COLO829 (cell line): Measurements from ENCODE around the gene DAO.
A peak's percentile ranks its signal among the peaks of the same experiment; 100 is the strongest.
"Not testable (repeated sequence)": the region's sequence is repeated elsewhere in the genome, so short reads cannot be mapped to it uniquely, and the experiment has no call there.

ENCODE experiments used
- DNase-seq: peaks from one replicate; pipeline ENCODE4 v3.0.0; 2012; ENCODE audit warnings: low spot score

The DAO gene

GRCh38 chr12:108879615-108880254 is at the start of gene DAO:
TSS of gene DAO (plus strand) at chr12:108880092. CDS start at chr12:108885007, 4,915 bp downstream.
- DNase-seq, result no peak

GRCh38 chr12:108831309-108831991 is 48.4 kb upstream of the DAO start:
- no peak for DNase-seq

DNA sequence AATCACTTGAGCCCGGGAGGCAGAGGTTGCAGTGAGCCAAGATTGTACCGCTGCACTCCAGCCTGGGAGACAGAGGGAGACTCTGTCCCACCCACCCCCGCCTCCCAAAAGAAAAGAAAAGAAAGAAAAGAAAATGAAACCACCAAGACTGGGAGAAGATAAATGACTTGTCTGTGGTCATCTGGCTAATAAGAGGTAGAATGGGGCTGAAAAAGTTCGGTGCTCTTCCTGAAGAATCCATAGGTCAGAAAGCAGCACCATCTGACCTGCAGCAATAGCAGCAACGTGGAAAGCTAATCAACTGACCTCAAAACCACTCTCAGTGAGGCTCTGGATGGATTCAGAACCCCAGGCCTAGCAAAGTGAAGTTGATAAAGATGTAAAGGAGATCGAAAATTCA is 47.7 kb upstream of the DAO start:
- no peak for DNase-seq

- DNase-seq, result no peak
Measured at GRCh38 chr12:108832730-108833354, 47.0 kb upstream of the DAO start.

DNA sequence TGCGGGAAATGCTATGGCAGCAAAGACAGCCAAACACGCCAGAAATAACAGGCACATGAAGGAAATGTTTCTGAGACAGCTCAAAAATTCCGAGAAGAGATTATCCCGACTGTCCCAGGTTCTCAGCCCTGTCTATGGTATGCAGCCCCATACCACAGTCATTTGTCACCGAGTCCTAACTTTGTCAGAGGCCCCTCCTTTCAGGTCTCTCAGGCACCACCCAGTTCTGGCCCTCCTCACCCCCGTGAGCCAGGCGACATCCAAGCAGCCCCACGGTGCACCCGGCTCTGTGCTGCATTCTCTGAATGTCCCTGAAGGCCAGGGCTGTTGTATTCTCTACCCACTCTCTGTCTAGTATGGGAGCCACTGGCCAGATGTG is 46.5 kb upstream of the DAO start:
- DNase-seq, result no peak

DNA sequence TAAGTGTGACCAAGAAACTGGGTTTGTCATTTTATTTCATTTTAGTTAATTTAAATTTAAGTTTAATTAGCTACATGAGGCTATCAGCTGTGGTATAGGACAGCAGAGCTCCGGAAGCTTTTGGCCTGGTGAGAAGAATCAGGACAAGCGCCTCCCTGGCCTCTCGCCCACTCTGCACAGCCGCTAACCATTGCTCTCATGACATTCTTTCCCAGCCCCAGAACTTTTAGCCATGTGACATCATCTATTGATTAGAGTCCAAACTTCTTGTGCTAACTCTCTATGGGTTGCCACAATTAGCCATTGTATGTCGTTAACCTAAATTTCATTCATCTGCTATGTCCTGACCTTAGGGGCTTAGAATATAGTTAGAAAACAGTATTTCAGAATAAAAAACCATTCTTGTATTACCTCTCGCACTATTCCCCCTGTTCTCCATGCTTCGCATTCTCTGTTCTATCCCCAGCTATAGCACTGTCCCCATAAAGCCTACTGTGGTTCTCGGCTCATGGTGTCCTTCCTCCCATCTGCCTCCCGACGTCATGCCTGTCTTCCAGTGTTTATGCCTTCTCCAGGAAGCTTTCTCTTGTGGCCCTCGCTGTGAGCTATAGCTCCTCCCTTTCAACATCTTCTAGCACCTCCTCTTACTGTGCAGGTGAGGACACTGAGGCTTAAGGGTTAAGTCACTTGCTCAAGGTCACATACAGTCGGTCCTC is 46.0 kb upstream of the DAO start:
- DNase-seq, result no peak

DNA sequence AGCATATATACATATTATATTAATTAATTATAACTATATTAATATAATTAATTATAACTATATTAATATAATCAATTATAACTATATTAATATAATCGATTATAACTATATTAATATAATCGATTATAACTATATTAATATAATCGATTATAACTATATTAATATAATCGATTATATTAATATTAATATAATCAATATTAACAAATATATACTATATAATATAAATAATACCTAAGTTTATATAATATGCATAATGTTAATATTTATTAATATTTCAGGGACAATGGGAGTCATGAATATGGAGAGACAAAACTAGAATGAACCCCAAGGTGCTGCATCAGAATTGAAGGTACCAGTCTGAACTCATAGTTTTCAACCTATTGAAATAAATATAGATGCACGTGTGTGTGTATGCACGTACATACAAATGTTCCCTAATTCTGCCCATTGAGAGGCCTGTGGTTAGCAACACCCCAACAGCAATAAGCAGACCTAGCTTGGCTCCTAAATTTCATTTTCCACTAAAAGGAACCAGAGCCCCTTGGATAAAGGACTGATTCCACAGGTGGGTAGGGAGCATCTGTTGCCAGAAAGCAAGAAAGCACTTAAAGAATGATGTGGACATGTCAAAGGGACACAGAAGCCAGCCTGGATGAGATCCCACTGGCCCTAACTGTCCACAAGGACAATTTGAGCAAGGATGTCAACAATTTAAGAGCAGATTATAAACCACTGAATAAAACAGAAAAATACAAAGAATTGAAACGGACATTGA is 43.8 kb upstream of the DAO start:
- no peak for DNase-seq

GRCh38 chr12:108837239-108837638 is 42.7 kb upstream of the DAO start:
- DNase-seq, result no peak

DNA sequence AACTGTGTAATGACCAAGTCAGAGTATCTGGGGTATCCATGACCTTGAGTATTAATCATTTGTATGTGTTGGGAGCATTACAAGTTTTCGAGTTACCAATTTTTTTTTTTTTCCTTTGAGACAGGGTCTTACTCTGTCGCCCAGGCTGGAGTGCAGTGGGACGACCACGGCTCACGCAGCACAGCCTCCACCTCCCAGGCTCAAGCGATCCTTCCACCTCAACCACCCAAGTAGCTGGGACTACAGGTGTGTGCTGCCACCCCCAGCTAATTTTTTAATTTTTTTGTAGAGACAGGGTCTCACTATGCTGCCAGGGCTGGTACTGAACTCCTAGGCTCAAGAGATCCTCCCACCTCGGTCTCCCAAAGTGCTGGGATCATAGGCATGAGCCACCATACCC is 42.2 kb upstream of the DAO start:
- DNase-seq, result no peak

- DNase-seq, result peak; percentile 93
Measured at GRCh38 chr12:108838194-108839017, 41.5 kb upstream of the DAO start.

- no peak for DNase-seq
Measured at GRCh38 chr12:108839018-108839889, 40.6 kb upstream of the DAO start.

DNA sequence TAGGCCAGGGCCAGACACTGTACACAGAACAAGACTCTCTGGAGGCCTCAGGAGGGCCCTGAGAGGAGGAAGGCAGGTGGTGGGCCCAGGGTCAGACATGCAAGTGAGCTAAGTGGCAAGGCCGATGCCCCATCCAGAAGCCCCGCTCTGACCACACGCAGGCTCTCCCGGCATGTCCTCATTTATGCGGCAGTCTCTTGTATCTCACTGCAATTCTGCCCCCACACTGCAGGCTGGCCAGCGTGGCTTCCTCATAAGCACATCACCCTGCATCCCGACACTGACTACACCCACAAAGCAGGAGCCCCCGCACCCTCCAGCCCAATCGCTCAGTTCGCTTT is 40.0 kb upstream of the DAO start:
- DNase-seq, result no peak

DNA sequence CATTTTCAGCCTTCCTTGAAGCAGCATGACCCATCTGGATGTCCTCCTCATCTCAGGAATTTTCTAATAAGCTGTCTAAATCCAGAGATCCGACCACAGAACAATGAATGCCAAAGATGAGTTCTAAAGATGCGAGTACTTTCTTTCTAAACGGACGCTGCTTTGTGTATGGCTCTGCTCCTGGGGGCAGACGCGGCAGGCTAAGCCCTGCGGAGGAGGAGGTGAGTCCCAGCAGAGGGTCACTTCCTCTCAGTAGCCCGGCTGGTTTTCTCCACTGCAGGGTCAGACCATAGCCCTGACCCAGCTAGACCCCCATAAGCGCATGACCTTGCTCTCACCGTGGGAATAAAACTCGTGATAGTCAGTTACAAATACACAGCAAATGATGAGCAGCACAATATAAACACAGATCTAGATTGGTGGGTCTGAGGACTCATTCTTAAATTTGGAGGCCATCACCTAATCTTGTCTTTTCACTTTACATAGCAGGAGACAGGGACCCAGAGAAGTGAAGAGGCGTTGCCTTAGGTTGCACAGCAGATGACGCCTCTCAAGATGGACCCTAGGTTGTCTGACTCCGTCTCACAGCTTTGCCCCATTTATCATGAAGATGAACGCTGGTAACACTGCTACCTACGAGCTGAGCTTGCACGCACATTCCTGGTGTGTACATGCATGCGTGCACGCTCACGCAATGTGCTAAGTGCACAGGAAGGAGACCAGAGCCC is 39.1 kb upstream of the DAO start:
- DNase-seq, result peak; percentile 76

GRCh38 chr12:108841825-108842224 is 38.1 kb upstream of the DAO start:
- DNase-seq, result not testable (repeated sequence)

- DNase-seq, result no peak
Measured at GRCh38 chr12:108842361-108842760, 37.5 kb upstream of the DAO start.

GRCh38 chr12:108843187-108843586 is 36.7 kb upstream of the DAO start:
- DNase-seq, result no peak

- DNase-seq, result no peak
Measured at GRCh38 chr12:108845696-108846095, 34.2 kb upstream of the DAO start.

GRCh38 chr12:108846290-108846701 is 33.6 kb upstream of the DAO start:
- DNase-seq, result no peak

DNA sequence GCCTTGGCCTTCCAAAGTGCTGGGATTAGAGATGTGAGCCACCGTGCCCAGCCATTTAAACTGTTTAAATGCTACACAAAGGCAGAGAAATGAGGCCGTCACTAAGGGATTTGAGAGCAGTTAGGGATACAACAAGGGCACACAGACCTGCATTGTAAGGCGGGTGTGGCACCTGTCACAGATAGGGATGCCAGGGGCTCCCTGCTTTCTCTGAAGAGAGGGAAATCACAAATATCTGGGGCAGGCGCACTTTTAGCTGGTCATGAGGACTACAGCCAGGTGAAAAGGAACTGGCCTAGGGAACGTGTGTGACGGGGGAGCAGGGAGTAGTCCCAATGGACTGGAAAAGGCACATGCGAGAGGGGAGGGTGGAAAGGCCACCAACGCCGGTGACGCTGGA is 32.2 kb upstream of the DAO start:
- DNase-seq, result no peak

GRCh38 chr12:108849660-108850059 is 30.2 kb upstream of the DAO start:
- no peak for DNase-seq
